T-helper 1 cell treated with Interleukin-12 subunit alpha and Interleukin-12 subunit beta and Interleukin-4 antibody, amounts not matched to agents 30 μg/mL and 1 μg/mL, for 36 hours (primary cell): Measurements from ENCODE around the gene CGB5.
"Not testable (repeated sequence)": the region's sequence is repeated elsewhere in the genome, so short reads cannot be mapped to it uniquely, and the experiment has no call there.

Experiments
- H3K27ac Mint-ChIP-seq: one replicate; pipeline ENCODE4 v1.8.0; 2021; ENCODE audit warnings: mild to moderate bottlenecking, mixed read lengths
- H3K27me3 Mint-ChIP-seq: one replicate; pipeline ENCODE4 v1.8.0; 2021; ENCODE audit warnings: low read depth, mixed read lengths
- H3K36me3 Mint-ChIP-seq: one replicate; pipeline ENCODE4 v1.8.0; 2021; ENCODE audit warnings: low read depth, mixed read lengths
- H3K4me1 Mint-ChIP-seq: one replicate; pipeline ENCODE4 v1.8.0; 2021; ENCODE audit warnings: low read depth, mixed read lengths
- H3K4me3 Mint-ChIP-seq: one replicate; pipeline ENCODE4 v1.8.0; 2021; ENCODE audit warnings: mild to moderate bottlenecking, moderate library complexity, mixed read lengths
- H3K9me3 Mint-ChIP-seq: one replicate; pipeline ENCODE4 v1.8.0; 2021; ENCODE audit warnings: mixed read lengths

The CGB5 gene

DNA sequence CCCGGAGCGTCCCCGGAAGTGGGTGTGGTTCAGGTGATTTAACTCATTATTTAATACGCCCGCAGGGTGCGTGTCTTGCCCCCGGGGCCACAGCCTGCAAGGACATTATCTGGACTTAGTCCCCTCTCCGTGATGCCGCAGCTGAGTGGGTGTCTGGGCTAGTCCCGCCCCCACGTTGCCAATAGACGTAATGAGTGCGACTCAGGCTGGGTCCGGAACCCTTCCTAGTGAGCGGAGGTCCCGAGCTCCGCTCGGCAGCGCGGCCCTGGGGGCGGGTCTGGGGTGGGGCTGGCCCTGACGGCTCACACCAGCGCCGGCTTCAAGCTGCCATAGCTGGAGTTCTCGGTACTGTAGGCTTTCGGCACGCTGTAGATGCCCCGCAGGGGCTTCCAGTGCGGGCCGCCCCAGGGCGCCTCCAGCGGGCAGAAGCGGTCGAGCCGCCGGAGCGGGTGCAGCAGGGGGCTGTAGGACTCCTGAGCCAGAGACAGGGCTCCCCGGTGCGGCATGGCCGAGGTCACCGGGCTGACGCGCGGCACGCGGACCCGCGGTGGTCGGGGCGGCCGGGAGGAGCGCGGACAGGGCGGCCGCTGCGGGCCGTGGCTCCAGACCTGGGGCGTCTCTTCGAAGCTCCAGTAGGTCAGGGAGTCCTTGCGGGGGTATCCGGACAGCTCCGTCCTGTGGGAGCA, 25.8 kb upstream of the CGB5 start:
- Mint-ChIP-seq H3K9me3 (no peaks in the 10 kb centered on the region), H3K4me3 (peak overlapping the region; percentile 85), H3K27ac (no peak overlapping the region), H3K36me3 (peaks cover 18% of the 10 kb centered on the region), H3K27me3 (peaks cover 30% of the 10 kb centered on the region), H3K4me1 (peaks cover 14% of the 10 kb centered on the region)

DNA sequence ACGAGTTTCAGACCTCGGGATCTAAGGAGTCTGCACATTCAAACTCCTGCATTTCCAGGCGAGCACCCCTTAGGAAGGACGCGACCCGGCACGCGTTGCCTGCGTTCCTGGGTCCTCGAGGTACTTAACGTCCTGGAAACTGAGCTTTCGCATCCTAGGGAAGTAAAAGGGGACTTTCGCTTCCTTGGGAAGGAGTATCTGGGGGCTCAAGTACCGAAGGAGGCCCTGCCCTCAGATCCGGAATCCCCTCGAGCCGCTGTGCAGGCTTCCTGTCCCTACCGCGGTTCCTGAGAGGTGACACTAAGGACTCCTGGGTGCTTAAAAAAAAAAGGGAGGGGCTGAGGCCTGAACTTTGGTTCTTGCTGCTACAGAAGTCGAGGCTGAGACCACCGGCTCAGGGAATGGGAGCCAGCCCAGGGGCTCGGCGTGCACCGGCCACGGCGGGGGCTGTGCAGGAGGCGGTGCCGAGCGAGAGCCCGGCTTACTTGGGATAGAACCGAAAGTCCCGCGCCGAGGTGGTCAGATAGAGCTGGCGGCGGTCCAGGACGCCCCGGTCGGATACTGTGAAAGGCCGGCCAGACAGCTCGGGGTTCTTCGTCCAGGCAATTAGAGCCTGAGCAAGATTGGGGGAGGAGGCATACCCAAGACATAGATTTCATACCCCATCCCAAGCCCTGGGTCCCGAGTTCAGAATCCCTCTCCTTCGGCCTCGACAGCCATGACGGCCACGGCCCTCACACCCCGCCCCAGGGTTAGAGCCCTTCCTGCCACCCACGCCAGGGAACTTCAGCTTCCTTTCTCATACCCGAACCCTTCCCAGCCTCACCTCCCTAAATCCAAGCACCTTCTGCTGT, 25.0 kb upstream of the CGB5 start:
- H3K27me3 Mint-ChIP-seq = peaks cover 30% of the 10 kb centered on the region
- H3K27ac Mint-ChIP-seq = peak overlapping the region; percentile 15
- H3K9me3 Mint-ChIP-seq = not testable (repeated sequence)

DNA sequence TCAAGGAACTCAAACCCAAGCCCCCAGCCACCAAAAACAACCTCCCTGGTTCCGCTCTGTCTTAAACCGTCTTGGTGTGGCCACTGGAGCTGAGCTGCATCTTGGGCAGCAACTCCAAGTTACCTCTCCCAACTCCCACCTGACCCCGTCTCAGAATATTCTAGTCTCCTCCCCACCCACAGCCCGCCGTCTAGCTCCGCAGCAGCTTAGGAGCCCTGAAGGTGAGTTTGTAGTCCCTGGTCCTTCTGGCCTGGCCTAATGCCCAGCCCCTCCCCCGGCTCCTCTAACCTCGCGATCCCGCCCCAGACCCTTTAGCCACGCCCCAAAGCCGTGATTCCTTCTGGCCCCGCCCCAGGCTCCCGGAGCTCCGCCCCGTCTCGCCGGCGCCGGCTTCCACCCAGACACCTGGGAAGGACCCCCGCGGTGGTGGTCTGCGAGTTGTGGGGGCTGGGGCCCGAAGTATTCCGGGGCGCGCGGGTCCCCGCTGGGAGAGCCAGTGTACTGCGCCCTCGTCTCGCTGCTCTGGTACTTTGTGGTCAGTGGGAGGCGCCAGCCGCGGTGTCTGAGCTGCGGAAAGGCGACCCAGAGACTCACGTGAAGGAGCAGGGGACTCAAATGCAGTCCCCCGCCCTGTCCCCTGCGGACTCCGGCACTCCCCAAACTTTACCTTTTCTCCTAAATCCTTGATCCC, 24.3 kb upstream of the CGB5 start:
- peak overlapping the region; percentile 85 for H3K4me3 Mint-ChIP-seq
- H3K36me3 Mint-ChIP-seq = peaks cover 13% of the 10 kb centered on the region
- peaks cover 30% of the 10 kb centered on the region for H3K27me3 Mint-ChIP-seq
- H3K9me3 Mint-ChIP-seq = no peaks in the 10 kb centered on the region
- H3K27ac Mint-ChIP-seq = peak overlapping the region; percentile 71
- peaks cover 14% of the 10 kb centered on the region for H3K4me1 Mint-ChIP-seq

More for the DNA sequence above, 25.0 kb upstream of the CGB5 start:
- H3K4me1 Mint-ChIP-seq = peaks cover 14% of the 10 kb centered on the region
- H3K36me3 Mint-ChIP-seq = peaks cover 18% of the 10 kb centered on the region
- peak overlapping the region; percentile 85 for H3K4me3 Mint-ChIP-seq

- Mint-ChIP-seq H3K36me3 (peaks cover 13% of the 10 kb centered on the region), H3K27ac (no peak overlapping the region), H3K4me3 (no peak overlapping the region), H3K4me1 (peaks cover 14% of the 10 kb centered on the region), H3K27me3 (peaks cover 30% of the 10 kb centered on the region), H3K9me3 (no peaks in the 10 kb centered on the region)
Measured at GRCh38 chr19:49020342-49020741, 23.3 kb upstream of the CGB5 start.

DNA sequence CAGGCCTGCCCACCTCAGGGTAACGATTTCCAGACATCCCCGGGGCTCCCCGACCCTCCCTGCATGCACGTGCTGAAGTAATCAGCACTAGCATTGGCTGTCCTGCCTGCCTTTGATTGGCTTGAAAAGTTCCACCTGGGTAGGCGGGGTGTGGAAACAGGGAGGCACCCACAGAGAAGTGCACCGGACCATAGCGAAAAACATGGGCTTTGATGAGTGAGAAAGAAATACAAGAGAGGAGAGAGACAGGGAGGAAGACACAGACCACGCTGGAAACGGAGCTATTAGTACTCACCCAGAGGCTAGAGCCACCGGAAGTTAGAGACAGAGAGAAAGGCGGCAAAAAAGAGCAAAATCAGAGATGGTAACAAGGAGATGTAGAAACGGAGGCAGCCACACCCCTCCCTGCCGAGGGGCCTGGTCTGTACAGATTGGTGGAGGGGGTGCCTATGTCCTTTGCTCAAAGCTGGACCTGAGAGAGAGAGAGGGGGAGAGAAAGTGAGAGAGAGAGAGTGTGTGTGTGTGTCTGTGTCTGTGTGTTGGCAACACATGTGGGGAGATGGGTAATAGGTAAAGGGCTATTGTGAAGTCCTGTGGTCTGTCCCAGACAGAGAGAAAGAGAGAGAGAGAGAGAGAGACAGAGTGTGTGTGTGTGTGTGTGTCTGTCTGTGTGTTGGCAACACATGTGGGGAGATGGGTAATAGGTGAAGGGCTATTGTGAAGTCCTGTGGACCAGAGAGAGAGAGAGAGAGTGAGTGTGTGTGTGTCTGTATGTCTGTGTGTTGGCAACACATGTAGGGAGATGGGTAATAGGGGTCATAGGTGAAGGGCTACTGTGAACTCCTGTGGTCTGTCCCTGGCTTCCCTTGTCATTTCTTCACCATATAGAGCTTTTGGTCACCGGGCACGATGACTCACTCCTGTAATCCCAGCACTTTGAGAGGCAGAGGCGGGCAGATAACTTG, 22.4 kb upstream of the CGB5 start:
- Mint-ChIP-seq H3K27me3 (peaks cover 30% of the 10 kb centered on the region), H3K4me1 (peaks cover 14% of the 10 kb centered on the region), H3K36me3 (peaks cover 8% of the 10 kb centered on the region), H3K9me3 (no peaks in the 10 kb centered on the region), H3K27ac (no peak overlapping the region), H3K4me3 (no peak overlapping the region)

GRCh38 chr19:49022116-49022515, 21.5 kb upstream of the CGB5 start:
- H3K27ac Mint-ChIP-seq = no peak overlapping the region
- peaks cover 4% of the 10 kb centered on the region for H3K36me3 Mint-ChIP-seq
- peaks cover 14% of the 10 kb centered on the region for H3K4me1 Mint-ChIP-seq
- no peak overlapping the region for H3K4me3 Mint-ChIP-seq
- no peaks in the 10 kb centered on the region for H3K9me3 Mint-ChIP-seq
- H3K27me3 Mint-ChIP-seq = peaks cover 30% of the 10 kb centered on the region

- H3K27me3 Mint-ChIP-seq = peaks cover 20% of the 10 kb centered on the region
- not testable (repeated sequence) for H3K27ac Mint-ChIP-seq, H3K9me3 Mint-ChIP-seq, H3K4me3 Mint-ChIP-seq, H3K4me1 Mint-ChIP-seq, H3K36me3 Mint-ChIP-seq
Measured at GRCh38 chr19:49024233-49024632, 19.4 kb upstream of the CGB5 start, which contains the start of gene CGB3. CGB3 (minus strand) TSS chr19:49024333; CDS start chr19:49023971, 362 bp downstream.

DNA sequence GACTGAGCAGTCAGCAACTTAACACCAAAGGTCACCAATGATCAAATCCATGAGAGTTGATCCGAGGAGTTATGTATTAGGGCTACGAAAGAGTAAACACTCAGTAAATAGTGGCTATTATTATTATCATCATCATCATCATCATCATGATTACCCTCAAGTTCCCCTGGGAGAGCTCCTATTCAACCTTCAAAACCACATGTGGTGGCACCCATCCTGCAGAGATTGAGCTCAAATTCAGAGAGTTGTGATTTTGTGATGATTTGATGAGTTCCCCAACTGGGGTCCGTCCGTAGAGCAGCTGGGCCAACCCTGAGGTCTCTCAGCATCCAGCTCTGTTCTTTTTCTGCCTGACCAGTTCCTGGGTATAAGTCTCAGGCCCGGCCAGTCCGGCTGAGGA, 18.6 kb upstream of the CGB5 start:
- H3K4me1 Mint-ChIP-seq, H3K27ac Mint-ChIP-seq, H3K36me3 Mint-ChIP-seq, H3K9me3 Mint-ChIP-seq, H3K4me3 Mint-ChIP-seq: not testable (repeated sequence)
- H3K27me3 Mint-ChIP-seq = peaks cover 13% of the 10 kb centered on the region

DNA sequence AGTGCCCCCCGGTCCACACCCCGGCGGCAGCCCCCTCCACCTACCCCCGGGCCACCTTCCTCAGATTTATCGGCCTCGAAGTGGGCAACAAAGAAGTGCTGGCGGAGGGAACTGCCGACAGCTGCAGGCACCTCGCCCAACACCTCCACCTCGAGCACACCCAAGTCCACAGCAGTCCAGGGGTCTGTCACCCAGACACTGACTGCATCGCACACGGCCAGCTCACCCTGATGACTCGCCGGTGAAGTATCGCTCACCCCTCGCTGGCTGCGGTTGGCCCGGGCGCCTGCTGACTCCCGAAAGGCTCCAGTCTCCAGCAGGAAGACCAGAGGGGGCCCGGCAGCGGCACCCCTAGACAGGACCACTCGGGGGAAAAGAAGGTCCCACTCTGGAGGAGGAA, 18.0 kb upstream of the CGB5 start:
- not testable (repeated sequence) for H3K4me3 Mint-ChIP-seq, H3K9me3 Mint-ChIP-seq, H3K4me1 Mint-ChIP-seq

DNA sequence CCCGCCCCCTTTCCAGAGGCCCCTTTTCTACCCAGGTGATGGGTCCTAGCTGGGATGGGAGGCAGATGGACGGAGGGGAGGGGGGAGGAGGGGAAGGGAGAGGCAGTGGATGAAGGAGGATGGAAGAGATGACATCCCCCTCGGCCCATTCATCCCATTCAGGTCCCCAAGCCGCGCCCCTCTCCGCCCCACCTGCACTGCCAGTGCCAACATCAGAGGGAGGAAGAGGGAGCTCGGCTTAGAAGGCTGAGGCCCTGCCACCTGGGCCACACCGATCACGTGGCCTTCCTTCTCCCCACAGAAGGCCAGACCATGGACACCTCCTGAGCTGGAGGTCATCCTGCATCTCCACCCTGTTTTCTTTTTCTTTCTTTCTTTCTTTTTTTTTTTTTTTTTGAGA, 15.0 kb upstream of the CGB5 start:
- H3K27me3 Mint-ChIP-seq, H3K4me3 Mint-ChIP-seq, H3K4me1 Mint-ChIP-seq, H3K36me3 Mint-ChIP-seq, H3K27ac Mint-ChIP-seq, H3K9me3 Mint-ChIP-seq: not testable (repeated sequence)

More for the DNA sequence above, 18.0 kb upstream of the CGB5 start:
- H3K36me3 Mint-ChIP-seq, H3K27me3 Mint-ChIP-seq, H3K27ac Mint-ChIP-seq: not testable (repeated sequence)

GRCh38 chr19:49029749-49030148, 13.9 kb upstream of the CGB5 start:
- H3K4me3 Mint-ChIP-seq, H3K9me3 Mint-ChIP-seq, H3K27me3 Mint-ChIP-seq, H3K4me1 Mint-ChIP-seq, H3K27ac Mint-ChIP-seq, H3K36me3 Mint-ChIP-seq: not testable (repeated sequence)

GRCh38 chr19:49030323-49030722, 13.3 kb upstream of the CGB5 start:
- H3K4me1 Mint-ChIP-seq, H3K9me3 Mint-ChIP-seq, H3K4me3 Mint-ChIP-seq, H3K27ac Mint-ChIP-seq, H3K27me3 Mint-ChIP-seq, H3K36me3 Mint-ChIP-seq: not testable (repeated sequence)

GRCh38 chr19:49031642-49032301, 11.9 kb upstream of the CGB5 start, which contains the start of gene CGB2:
CGB2 (plus strand) TSS chr19:49031890; CDS start chr19:49032096, 206 bp downstream.
- H3K9me3 Mint-ChIP-seq, H3K4me1 Mint-ChIP-seq, H3K36me3 Mint-ChIP-seq, H3K27me3 Mint-ChIP-seq: not testable (repeated sequence)
- peak within 1 kb of the TSS; percentile 17 for H3K4me3 Mint-ChIP-seq
- H3K27ac Mint-ChIP-seq = peak within 1 kb of the TSS; percentile 72
